ENCODE measurements around the gene SMARCA2.

DNA sequence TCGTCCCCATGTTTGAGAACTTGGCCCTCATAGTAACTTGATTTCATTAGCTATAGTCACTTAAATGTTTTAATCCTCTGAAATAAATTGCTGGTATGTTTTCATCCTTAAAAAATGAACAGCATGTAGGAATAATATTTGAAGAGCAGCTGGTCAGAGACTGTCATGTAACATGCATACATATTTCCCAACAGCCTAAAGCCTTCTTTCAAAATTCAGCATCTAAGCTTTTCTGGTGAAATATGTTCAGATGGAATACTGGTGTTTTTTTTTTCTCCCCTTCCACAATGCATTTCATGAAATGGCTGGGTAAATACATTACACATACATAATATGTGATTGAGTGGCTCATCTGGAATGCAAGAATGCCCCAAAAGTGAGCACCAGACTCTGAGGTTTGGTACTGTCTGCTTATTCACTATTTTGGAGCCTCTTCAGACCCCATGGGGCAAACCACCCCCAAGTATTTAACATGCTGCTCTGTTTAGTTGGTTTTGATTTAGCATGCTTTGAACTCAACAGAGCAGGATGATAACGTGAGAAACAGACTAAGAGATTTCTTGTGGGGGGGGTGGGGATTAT is 94.0 kb downstream of the SMARCA2 start:
- TF ChIP-seq, protein P1, sequence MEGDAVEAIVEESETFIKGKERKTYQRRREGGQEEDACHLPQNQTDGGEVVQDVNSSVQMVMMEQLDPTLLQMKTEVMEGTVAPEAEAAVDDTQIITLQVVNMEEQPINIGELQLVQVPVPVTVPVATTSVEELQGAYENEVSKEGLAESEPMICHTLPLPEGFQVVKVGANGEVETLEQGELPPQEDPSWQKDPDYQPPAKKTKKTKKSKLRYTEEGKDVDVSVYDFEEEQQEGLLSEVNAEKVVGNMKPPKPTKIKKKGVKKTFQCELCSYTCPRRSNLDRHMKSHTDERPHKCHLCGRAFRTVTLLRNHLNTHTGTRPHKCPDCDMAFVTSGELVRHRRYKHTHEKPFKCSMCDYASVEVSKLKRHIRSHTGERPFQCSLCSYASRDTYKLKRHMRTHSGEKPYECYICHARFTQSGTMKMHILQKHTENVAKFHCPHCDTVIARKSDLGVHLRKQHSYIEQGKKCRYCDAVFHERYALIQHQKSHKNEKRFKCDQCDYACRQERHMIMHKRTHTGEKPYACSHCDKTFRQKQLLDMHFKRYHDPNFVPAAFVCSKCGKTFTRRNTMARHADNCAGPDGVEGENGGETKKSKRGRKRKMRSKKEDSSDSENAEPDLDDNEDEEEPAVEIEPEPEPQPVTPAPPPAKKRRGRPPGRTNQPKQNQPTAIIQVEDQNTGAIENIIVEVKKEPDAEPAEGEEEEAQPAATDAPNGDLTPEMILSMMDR (conservative IDR thresholded peaks at IDR 0.05; ENCODE audit: low read length), result no peak
- no peak for TF ChIP-seq EZH2phosphoT487 (IDR thresholded peaks at IDR 0.05; ENCODE audit: borderline replicate concordance)
